GM19351 (cell line): Measurements from ENCODE around the gene PNPLA3.
"Not testable (repeated sequence)": the region's sequence is repeated elsewhere in the genome, so short reads cannot be mapped to it uniquely, and the experiment has no call there.

Experiments used
- ATAC-seq: cut with Tn5 transposase; IDR thresholded peaks from one replicate; pipeline ENCODE4 v1.9.1; 2021; ENCODE audit warnings: mild to moderate bottlenecking, moderate library complexity; ENCODE audit not compliant: unreplicated experiment

The PNPLA3 gene

DNA sequence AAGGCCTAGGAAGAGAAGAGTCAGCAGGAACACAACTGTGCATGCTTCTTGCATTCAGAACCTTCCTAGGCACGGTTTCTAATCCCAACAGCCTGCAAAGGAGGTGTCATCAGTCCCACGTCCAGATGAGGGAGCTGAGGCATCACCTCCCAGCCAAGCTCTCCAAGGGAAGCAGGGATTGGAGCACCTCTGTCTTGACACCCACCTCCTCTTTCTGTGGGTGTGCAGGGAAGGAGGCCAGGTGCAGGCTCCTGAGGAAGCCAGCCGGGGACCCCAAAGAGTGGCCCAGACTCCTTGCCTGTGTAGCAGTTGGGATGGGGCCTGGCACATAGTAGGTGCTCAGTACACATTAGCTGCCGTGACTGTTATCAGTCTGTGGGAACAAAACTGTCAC, 33.7 kb upstream of the PNPLA3 start:
- no peak for ATAC-seq

DNA sequence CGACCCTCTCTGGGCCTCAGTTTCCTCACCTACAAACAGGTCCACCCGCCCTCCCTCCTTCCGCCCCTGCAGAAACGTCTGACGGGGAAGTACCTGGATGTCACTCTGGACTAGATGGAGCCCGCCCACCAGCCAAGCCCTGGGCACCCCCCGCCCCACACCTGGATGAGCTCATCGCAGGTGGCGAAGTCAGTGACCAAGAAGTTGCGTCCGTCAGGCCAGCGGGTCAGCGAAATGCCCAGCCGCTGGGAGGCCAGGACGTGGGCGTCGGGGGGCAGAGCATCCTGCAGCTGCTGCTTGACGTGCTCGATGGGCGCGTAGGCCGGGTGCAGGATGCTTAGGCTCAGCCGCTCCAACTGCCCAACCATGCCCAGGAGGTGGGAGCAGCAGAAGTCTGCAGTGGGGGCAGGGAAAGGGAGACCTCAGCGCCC, 32.7 kb upstream of the PNPLA3 start:
- no peak for ATAC-seq

DNA sequence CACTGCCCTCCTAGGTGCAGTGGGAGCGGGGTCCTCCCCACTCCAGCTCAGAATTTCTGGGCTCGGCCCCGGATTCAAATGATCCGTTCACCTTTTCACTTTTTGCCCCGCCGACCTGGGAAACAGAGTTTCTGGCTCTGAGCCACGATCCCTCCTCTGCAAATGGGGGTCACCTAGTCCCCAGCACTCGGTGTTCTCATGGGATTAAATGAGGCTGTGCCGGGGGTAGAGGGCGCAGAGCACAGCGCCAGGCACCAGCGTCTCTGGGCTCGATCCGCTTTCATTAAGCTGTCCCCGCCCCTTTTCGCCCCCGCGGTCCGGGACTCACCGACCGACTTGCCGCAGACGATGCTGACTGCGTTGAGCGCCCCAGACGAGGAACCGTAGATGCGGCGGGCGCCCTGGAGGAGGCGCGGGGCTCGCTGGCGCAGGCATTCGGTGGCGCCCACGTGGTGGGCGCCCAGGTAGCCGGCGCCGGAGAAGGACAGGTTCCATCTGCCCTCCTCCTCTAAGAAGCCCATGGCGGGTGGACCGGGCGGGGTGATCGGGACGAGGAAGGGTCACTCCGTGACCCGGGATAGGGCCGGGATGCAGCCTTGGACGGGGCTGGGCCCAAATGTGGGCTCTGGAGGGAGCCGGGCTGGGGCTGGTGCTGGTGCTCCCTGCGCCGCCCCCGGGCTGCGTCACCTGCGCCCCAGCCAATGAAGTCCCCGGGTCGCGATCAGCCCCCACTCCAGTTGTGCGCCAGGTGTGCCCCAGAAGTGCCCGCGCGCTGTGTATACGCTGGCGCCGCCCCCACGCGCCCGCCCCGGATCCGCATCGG, 32.0 kb upstream of the PNPLA3 start, which contains the start of gene PNPLA5:
Gene PNPLA5, minus strand, starts transcription at position 654 of the 823 bp plus-strand sequence. Its CDS starts 133 bp downstream, at position 521.
- no peak for ATAC-seq

GRCh38 chr22:43892183-43892894, 31.3 kb upstream of the PNPLA3 start:
- ATAC-seq: no peak

DNA sequence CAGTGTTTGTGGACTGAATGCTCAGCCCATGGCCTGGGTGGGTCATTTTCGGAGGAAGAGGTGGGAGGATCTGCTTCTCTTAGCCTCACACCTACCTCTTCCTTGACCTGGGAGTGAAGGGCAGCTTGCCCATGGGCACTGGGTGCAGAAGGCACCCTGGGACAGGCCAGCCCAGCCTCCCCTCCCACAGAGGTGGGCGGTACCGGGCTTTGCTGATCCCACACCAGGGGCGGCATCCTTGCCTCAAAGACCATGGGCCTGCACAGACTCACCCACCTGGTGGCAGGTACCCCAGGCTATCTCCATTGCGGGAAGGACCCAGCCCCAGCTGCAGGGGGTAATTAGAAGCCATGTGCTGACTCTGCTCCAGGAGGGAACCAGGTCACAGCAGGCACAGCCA, 30.3 kb upstream of the PNPLA3 start:
- no peak for ATAC-seq

DNA sequence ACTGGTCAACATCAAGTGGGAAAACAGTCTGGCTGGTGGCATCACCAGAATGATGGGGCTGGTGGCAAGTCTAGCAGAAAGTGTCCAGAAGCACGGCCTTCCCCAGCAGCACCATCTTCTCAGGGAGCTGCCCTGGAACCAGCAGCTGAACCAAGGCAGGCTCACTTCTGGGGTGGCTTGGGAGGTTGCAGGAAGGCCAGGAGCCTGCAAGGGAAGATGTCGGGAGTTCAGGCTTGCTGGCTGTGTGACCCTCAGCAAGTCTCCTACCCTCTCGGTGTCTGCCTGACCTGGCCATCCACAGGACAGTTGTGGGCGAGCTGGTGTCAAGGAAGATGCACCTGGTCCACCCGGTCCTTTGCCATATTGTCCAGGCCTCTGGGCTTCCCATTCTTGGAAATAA, 29.5 kb upstream of the PNPLA3 start:
- ATAC-seq: no peak

GRCh38 chr22:43895986-43896645, 27.5 kb upstream of the PNPLA3 start:
- ATAC-seq: no peak

GRCh38 chr22:43897751-43898261, 25.8 kb upstream of the PNPLA3 start:
- no peak for ATAC-seq

GRCh38 chr22:43900206-43900605, 23.4 kb upstream of the PNPLA3 start:
- no peak for ATAC-seq

- ATAC-seq: no peak
Measured at GRCh38 chr22:43901976-43902643, 21.5 kb upstream of the PNPLA3 start.

- not testable (repeated sequence) for ATAC-seq
Measured at GRCh38 chr22:43903033-43903432, 20.6 kb upstream of the PNPLA3 start.

DNA sequence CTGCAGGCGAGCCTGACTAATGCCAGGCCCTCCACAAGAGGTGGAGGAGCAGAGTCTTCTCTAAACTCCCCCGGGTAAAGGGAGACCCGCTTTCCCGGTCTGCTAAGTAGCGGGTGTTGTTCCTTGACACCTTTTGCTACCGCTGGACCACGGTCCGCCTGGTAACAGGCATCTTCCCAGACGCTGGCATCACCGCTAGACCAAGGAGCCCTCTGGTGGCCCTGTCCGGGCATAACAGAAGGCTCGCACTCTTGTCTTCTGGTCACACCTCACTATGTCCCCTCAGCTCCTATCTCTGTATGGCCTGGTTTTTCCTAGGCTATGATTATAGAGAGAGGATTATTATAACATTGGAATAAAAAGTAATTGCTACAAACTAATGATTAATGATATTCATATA, 19.2 kb upstream of the PNPLA3 start:
- ATAC-seq: not testable (repeated sequence)

GRCh38 chr22:43905681-43906080, 17.9 kb upstream of the PNPLA3 start:
- ATAC-seq: no peak

GRCh38 chr22:43909708-43910107, 13.9 kb upstream of the PNPLA3 start:
- no peak for ATAC-seq

- no peak for ATAC-seq
Measured at GRCh38 chr22:43910178-43910695, 13.4 kb upstream of the PNPLA3 start.

DNA sequence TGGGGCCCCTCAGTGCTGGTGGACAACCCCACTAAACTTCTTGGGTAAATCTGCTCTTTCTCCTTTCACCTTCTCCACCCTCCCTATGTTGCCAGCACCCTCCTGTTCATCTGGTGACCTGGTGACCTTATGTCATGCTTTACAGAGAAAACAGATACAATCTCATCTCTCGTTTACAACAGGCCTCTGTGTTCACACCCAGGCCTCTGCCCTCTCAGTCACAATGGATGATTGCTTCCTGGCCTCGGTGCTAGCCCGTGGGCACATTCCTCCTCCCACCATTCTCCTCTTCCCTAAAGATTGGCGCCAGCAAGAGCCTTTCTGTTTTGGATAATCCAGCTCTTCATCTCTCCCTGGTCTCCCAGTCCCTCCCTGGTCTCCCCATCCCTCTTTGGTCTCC, 12.3 kb upstream of the PNPLA3 start:
- ATAC-seq: no peak

DNA sequence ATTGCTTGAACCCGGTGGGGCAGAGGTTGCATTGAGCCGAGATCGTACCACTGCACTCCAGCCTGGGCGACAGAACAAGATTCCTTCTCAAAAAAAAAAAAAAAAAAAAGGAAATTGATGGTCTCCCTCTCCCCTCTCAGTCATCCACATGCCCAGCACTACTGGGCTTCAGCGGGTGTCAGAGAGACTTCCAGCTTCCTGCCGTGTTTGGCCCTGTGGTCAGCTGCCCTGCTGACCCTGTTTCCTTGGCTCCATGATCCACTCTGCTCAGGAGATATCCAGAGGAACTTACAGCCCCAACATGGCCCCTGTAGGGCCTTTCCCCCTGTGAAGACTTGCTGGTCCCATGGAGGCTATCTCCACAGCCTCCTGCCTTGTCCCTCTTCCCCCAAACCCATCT, 6.1 kb upstream of the PNPLA3 start:
- no peak for ATAC-seq

GRCh38 chr22:43919106-43919973, 4.3 kb upstream of the PNPLA3 start:
- no peak for ATAC-seq

GRCh38 chr22:43921370-43921769, 2.2 kb upstream of the PNPLA3 start:
- ATAC-seq: no peak

GRCh38 chr22:43922123-43922522, 1.5 kb upstream of the PNPLA3 start:
- no peak for ATAC-seq
